ENCODE results near the gene LRRN4.

DNA sequence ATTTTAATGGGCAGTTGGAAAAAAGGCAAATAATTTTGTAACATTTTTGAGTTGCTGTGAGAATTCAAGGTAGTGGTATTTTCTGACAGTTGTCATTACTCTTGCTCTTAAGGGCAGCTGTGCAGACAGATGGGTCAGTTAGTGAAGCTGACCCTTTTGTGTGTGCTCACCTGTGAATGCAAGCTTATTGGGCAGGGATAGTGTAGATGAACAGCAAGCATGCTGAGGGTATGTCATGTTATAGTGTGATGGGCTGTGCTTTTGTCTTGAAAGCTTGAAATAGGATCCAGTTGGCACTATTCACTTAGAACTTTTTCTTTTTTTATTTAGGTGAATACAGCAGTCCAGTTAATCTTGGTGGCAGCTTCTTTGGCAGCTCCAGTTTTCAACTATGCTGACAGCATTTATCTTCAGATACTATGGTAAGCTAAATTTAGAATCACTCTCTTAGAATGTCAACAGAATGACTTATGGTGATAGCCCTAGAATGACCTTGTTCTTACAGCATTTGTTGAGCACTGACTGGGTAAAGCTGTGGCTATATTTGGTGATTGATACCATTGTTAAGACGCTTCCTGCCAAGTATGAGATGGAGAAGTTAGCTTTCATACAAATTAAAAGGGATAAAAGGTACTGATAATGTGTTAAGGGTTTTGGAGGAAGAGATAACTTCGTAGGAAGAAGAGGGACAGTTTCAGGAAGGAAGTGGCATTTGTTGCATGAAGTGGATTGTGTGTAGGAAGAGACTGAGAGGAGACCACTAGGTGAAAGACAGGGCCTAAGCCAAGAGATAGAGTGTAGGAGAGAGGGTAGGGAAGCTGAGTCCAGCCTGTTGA lies 19.5 kb downstream of the LRRN4 start:
- TF ChIP-seq, protein P1, sequence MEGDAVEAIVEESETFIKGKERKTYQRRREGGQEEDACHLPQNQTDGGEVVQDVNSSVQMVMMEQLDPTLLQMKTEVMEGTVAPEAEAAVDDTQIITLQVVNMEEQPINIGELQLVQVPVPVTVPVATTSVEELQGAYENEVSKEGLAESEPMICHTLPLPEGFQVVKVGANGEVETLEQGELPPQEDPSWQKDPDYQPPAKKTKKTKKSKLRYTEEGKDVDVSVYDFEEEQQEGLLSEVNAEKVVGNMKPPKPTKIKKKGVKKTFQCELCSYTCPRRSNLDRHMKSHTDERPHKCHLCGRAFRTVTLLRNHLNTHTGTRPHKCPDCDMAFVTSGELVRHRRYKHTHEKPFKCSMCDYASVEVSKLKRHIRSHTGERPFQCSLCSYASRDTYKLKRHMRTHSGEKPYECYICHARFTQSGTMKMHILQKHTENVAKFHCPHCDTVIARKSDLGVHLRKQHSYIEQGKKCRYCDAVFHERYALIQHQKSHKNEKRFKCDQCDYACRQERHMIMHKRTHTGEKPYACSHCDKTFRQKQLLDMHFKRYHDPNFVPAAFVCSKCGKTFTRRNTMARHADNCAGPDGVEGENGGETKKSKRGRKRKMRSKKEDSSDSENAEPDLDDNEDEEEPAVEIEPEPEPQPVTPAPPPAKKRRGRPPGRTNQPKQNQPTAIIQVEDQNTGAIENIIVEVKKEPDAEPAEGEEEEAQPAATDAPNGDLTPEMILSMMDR (conservative IDR thresholded peaks at IDR 0.05; ENCODE audit: low read depth, low read length), result no peak
- TF ChIP-seq POLR2A (IDR thresholded peaks at IDR 0.05; ENCODE audit: low read depth, low read length), result no peak
- TF ChIP-seq FOS (IDR thresholded peaks at IDR 0.05; ENCODE audit: low read depth, low read length), result no peak
- TF ChIP-seq CEBPB (IDR thresholded peaks at IDR 0.05; ENCODE audit: low read depth, low read length), result no peak
- TF ChIP-seq, protein P2, sequence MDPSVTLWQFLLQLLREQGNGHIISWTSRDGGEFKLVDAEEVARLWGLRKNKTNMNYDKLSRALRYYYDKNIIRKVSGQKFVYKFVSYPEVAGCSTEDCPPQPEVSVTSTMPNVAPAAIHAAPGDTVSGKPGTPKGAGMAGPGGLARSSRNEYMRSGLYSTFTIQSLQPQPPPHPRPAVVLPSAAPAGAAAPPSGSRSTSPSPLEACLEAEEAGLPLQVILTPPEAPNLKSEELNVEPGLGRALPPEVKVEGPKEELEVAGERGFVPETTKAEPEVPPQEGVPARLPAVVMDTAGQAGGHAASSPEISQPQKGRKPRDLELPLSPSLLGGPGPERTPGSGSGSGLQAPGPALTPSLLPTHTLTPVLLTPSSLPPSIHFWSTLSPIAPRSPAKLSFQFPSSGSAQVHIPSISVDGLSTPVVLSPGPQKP (IDR thresholded peaks at IDR 0.05; ENCODE audit: borderline replicate concordance, low read depth, low read length), result no peak
- TF ChIP-seq RAD21 (IDR thresholded peaks at IDR 0.05; ENCODE audit: low read length), result no peak
- no peak for TF ChIP-seq MAFK (IDR thresholded peaks at IDR 0.05; ENCODE audit: low read depth, low read length)
- no peak for TF ChIP-seq NFE2L2 (IDR thresholded peaks at IDR 0.05; ENCODE audit: low read depth, low read length)

Data from IMR-90 (cell line).